Measurements from ENCODE around the gene TRAPPC5.

DNA sequence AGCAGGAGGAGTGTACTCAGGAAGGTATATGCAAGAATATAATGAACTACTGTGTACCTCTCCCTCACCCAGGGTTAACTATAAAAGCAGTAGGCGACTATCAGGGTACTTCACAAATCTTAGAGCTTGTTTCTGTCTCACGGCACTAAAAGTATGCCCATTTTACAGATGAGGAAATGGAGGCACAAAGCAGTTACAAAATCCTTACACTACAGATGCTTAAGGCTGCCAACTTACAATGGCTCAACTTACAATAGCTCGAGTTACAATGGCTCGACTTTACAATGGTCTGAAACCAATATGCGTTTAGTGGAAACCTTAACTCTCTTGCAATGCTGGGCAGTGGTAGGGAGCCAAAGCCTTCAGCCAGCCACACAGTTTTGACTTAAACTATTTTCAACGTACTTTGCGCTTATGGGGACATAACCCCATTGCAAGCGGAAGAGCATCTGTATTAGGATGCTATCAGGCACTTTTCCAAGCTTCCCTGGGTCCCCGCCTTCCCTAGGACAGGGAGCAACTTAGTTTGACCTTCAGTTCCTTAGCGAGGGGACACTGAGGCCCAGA is 17.2 kb downstream of the TRAPPC5 start:
- TF ChIP-seq, protein P1, sequence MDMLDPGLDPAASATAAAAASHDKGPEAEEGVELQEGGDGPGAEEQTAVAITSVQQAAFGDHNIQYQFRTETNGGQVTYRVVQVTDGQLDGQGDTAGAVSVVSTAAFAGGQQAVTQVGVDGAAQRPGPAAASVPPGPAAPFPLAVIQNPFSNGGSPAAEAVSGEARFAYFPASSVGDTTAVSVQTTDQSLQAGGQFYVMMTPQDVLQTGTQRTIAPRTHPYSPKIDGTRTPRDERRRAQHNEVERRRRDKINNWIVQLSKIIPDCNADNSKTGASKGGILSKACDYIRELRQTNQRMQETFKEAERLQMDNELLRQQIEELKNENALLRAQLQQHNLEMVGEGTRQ (IDR thresholded peaks at IDR 0.05; ENCODE audit: borderline replicate concordance, low read depth, low read length) = no peak
- TF ChIP-seq, protein P2, sequence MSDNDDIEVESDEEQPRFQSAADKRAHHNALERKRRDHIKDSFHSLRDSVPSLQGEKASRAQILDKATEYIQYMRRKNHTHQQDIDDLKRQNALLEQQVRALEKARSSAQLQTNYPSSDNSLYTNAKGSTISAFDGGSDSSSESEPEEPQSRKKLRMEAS (IDR thresholded peaks at IDR 0.05; ENCODE audit: low read depth) = no peak
- TF ChIP-seq, protein P3, sequence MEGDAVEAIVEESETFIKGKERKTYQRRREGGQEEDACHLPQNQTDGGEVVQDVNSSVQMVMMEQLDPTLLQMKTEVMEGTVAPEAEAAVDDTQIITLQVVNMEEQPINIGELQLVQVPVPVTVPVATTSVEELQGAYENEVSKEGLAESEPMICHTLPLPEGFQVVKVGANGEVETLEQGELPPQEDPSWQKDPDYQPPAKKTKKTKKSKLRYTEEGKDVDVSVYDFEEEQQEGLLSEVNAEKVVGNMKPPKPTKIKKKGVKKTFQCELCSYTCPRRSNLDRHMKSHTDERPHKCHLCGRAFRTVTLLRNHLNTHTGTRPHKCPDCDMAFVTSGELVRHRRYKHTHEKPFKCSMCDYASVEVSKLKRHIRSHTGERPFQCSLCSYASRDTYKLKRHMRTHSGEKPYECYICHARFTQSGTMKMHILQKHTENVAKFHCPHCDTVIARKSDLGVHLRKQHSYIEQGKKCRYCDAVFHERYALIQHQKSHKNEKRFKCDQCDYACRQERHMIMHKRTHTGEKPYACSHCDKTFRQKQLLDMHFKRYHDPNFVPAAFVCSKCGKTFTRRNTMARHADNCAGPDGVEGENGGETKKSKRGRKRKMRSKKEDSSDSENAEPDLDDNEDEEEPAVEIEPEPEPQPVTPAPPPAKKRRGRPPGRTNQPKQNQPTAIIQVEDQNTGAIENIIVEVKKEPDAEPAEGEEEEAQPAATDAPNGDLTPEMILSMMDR (IDR thresholded peaks at IDR 0.05) = no peak
- TF ChIP-seq NRF1 (IDR thresholded peaks at IDR 0.05; ENCODE audit: low read depth, low read length) = no peak
- TF ChIP-seq GABPA (IDR thresholded peaks at IDR 0.05; ENCODE audit: low read depth) = no peak
- no peak for TF ChIP-seq POLR2AphosphoS5 (IDR thresholded peaks at IDR 0.05; ENCODE audit: low read depth, low read length)
- TF ChIP-seq TAF1 (IDR thresholded peaks at IDR 0.05; ENCODE audit: borderline replicate concordance, low read depth, low read length) = no peak
- no peak for TF ChIP-seq YY1 (IDR thresholded peaks at IDR 0.05; ENCODE audit: low read depth)
- TF ChIP-seq RXRA (IDR thresholded peaks at IDR 0.05; ENCODE audit: borderline replicate concordance, low read depth) = no peak
- TF ChIP-seq RAD21 (IDR thresholded peaks at IDR 0.05; ENCODE audit: low read length) = no peak
